ENCODE data around the gene SH3D21.
A peak's percentile ranks its signal among the peaks of the same experiment; 100 is the strongest.

SH3D21 gene

GRCh38 chr1:36301220-36301619 is 4.9 kb upstream of the SH3D21 start:
- Histone ChIP-seq H3K4ac (ENCODE audit: low read depth in 1 of 2, low read length in 2 of 2) (no peak overlapping the region), H2AFZ (ENCODE audit: low read depth, low read length) (no peak overlapping the region), H2BK120ac (ENCODE audit: low read depth, low read length) (no peak overlapping the region), H3K23ac (ENCODE audit: low read length in 2 of 2) (no peak overlapping the region), H2AK5ac (ENCODE audit: low read length, severe bottlenecking) (no peak overlapping the region), H4K91ac (ENCODE audit: low read length) (no peak overlapping the region), H4K8ac (ENCODE audit: low read length) (no peak overlapping the region), H3K18ac (ENCODE audit: low read depth in 1 of 2, low read length in 2 of 2) (no peak overlapping the region), H3K79me1 (replicated peaks; ENCODE audit: low read length, poor library complexity, severe bottlenecking) (peaks cover 28% of the 10 kb centered on the region), H2BK5ac (ENCODE audit: low read depth, low read length, poor library complexity, severe bottlenecking) (no peak overlapping the region), H3K14ac (ENCODE audit: low read length in 2 of 2) (no peak overlapping the region), H3K4me1 (ENCODE audit: control insufficient read depth, insufficient read depth, low read depth, low read length) (peaks cover 8% of the 10 kb centered on the region), H3K27me3 (ENCODE audit: control insufficient read depth in 1 of 2, insufficient read depth in 1 of 2, low read length in 2 of 2) (no peaks in the 10 kb centered on the region), H3K27ac (ENCODE audit: low read length, poor library complexity, severe bottlenecking) (no peak overlapping the region), H3K9ac (ENCODE audit: low read length) (peak overlapping the region; percentile 2), H3K4me2 (ENCODE audit: low read length, poor library complexity, severe bottlenecking) (no peak overlapping the region), H2BK12ac (ENCODE audit: low read length in 2 of 2) (no peak overlapping the region), H3K36me3 (ENCODE audit: control insufficient read depth in 1 of 2, insufficient read depth in 2 of 2, low read depth in 1 of 2, low read length in 2 of 2) (peaks cover 61 to 87% of the 10 kb centered on the region in 2 experiments), H2BK15ac (ENCODE audit: low read depth, poor library complexity, severe bottlenecking) (no peak overlapping the region), H3K9me3 (ENCODE audit: control insufficient read depth, low read length) (no peaks in the 10 kb centered on the region), H3K4me3 (ENCODE audit: insufficient read depth in 1 of 2, low read depth in 1 of 2, low read length in 2 of 2) (no peak overlapping the region)
- WGBS = 100% methylated on average over 1 of the region's 1 CpG
- DNase-seq = no peak

- Histone ChIP-seq H3K14ac (ENCODE audit: low read length in 2 of 2) (no peak overlapping the region), H4K8ac (ENCODE audit: low read length) (no peak overlapping the region)
- 88% methylated on average over 5 of the region's 5 CpGs for WGBS
Observed at GRCh38 chr1:36303244-36303643, 2.9 kb upstream of the SH3D21 start.

GRCh38 chr1:36303650-36304360 is 2.4 kb upstream of the SH3D21 start:
- Histone ChIP-seq H2BK15ac (ENCODE audit: low read depth, poor library complexity, severe bottlenecking) (no peak overlapping the region), H3K4ac (ENCODE audit: low read depth in 1 of 2, low read length in 2 of 2) (no peak overlapping the region), H3K36me3 (ENCODE audit: control insufficient read depth in 1 of 2, insufficient read depth in 2 of 2, low read depth in 1 of 2, low read length in 2 of 2) (peaks cover 61 to 62% of the 10 kb centered on the region in 2 experiments), H2BK120ac (ENCODE audit: low read depth, low read length) (no peak overlapping the region), H4K91ac (ENCODE audit: low read length) (no peak overlapping the region), H3K23ac (ENCODE audit: low read length in 2 of 2) (no peak overlapping the region), H2BK5ac (ENCODE audit: low read depth, low read length, poor library complexity, severe bottlenecking) (no peak overlapping the region), H3K9me3 (ENCODE audit: control insufficient read depth, low read length) (no peaks in the 10 kb centered on the region), H3K4me1 (ENCODE audit: control insufficient read depth, insufficient read depth, low read depth, low read length) (peaks cover 25% of the 10 kb centered on the region), H3K4me2 (ENCODE audit: low read length, poor library complexity, severe bottlenecking) (no peak overlapping the region), H3K14ac (ENCODE audit: low read length in 2 of 2) (no peak overlapping the region), H3K27ac (ENCODE audit: low read length, poor library complexity, severe bottlenecking) (no peak overlapping the region), H4K8ac (ENCODE audit: low read length) (no peak overlapping the region), H3K9ac (ENCODE audit: low read length) (no peak overlapping the region), H2BK12ac (ENCODE audit: low read length in 2 of 2) (no peak overlapping the region), H2AK5ac (ENCODE audit: low read length, severe bottlenecking) (no peak overlapping the region), H2AFZ (ENCODE audit: low read depth, low read length) (no peak overlapping the region), H3K27me3 (ENCODE audit: control insufficient read depth in 1 of 2, insufficient read depth in 1 of 2, low read length in 2 of 2) (no peaks in the 10 kb centered on the region), H3K79me1 (replicated peaks; ENCODE audit: low read length, poor library complexity, severe bottlenecking) (peaks cover 36% of the 10 kb centered on the region), H3K18ac (ENCODE audit: low read depth in 1 of 2, low read length in 2 of 2) (no peak overlapping the region), H3K4me3 (ENCODE audit: insufficient read depth in 1 of 2, low read depth in 1 of 2, low read length in 2 of 2) (no peak overlapping the region)
- WGBS = 94% methylated on average over 18 of the region's 23 CpGs
- DNase-seq = no peak

More at GRCh38 chr1:36303244-36303643, 2.9 kb upstream of the SH3D21 start:
- H2BK5ac ChIP-seq (ENCODE audit: low read depth, low read length, poor library complexity, severe bottlenecking) = no peak overlapping the region
- peaks cover 39% of the 10 kb centered on the region for H3K79me1 ChIP-seq (replicated peaks; ENCODE audit: low read length, poor library complexity, severe bottlenecking)
- H3K36me3 ChIP-seq (ENCODE audit: control insufficient read depth in 1 of 2, insufficient read depth in 2 of 2, low read depth in 1 of 2, low read length in 2 of 2) = peaks cover 63 to 67% of the 10 kb centered on the region in 2 experiments
- H3K9ac ChIP-seq (ENCODE audit: low read length) = no peak overlapping the region
- DNase-seq = no peak
- H4K91ac ChIP-seq (ENCODE audit: low read length) = no peak overlapping the region
- H2BK15ac ChIP-seq (ENCODE audit: low read depth, poor library complexity, severe bottlenecking) = no peak overlapping the region
- no peak overlapping the region for H3K4me3 ChIP-seq (ENCODE audit: insufficient read depth in 1 of 2, low read depth in 1 of 2, low read length in 2 of 2)
- H2AFZ ChIP-seq (ENCODE audit: low read depth, low read length) = no peak overlapping the region
- no peak overlapping the region for H3K27ac ChIP-seq (ENCODE audit: low read length, poor library complexity, severe bottlenecking)
- H2BK12ac ChIP-seq (ENCODE audit: low read length in 2 of 2) = no peak overlapping the region
- no peak overlapping the region for H3K23ac ChIP-seq (ENCODE audit: low read length in 2 of 2)
- H2AK5ac ChIP-seq (ENCODE audit: low read length, severe bottlenecking) = no peak overlapping the region
- no peak overlapping the region for H3K4ac ChIP-seq (ENCODE audit: low read depth in 1 of 2, low read length in 2 of 2)
- peaks cover 25% of the 10 kb centered on the region for H3K4me1 ChIP-seq (ENCODE audit: control insufficient read depth, insufficient read depth, low read depth, low read length)
- no peaks in the 10 kb centered on the region for H3K27me3 ChIP-seq (ENCODE audit: control insufficient read depth in 1 of 2, insufficient read depth in 1 of 2, low read length in 2 of 2)
- H3K9me3 ChIP-seq (ENCODE audit: control insufficient read depth, low read length) = no peaks in the 10 kb centered on the region
- no peak overlapping the region for H3K18ac ChIP-seq (ENCODE audit: low read depth in 1 of 2, low read length in 2 of 2)
- H2BK120ac ChIP-seq (ENCODE audit: low read depth, low read length) = no peak overlapping the region
- no peak overlapping the region for H3K4me2 ChIP-seq (ENCODE audit: low read length, poor library complexity, severe bottlenecking)

- Histone ChIP-seq H2AFZ (ENCODE audit: low read depth, low read length) (no peak overlapping the region), H2BK12ac (ENCODE audit: low read length in 2 of 2) (no peak overlapping the region), H3K18ac (ENCODE audit: low read depth in 1 of 2, low read length in 2 of 2) (no peak overlapping the region), H3K9me3 (ENCODE audit: control insufficient read depth, low read length) (no peaks in the 10 kb centered on the region), H2BK120ac (ENCODE audit: low read depth, low read length) (no peak overlapping the region), H3K4me3 (ENCODE audit: insufficient read depth in 1 of 2, low read depth in 1 of 2, low read length in 2 of 2) (no peak overlapping the region), H3K14ac (ENCODE audit: low read length in 2 of 2) (no peak overlapping the region), H3K9ac (ENCODE audit: low read length) (no peak overlapping the region), H4K91ac (ENCODE audit: low read length) (no peak overlapping the region), H3K36me3 (ENCODE audit: control insufficient read depth in 1 of 2, insufficient read depth in 2 of 2, low read depth in 1 of 2, low read length in 2 of 2) (peaks cover 58 to 60% of the 10 kb centered on the region in 2 experiments), H2BK5ac (ENCODE audit: low read depth, low read length, poor library complexity, severe bottlenecking) (no peak overlapping the region), H4K8ac (ENCODE audit: low read length) (no peak overlapping the region), H3K23ac (ENCODE audit: low read length in 2 of 2) (no peak overlapping the region), H2BK15ac (ENCODE audit: low read depth, poor library complexity, severe bottlenecking) (no peak overlapping the region), H3K27ac (ENCODE audit: low read length, poor library complexity, severe bottlenecking) (no peak overlapping the region), H3K4me1 (ENCODE audit: control insufficient read depth, insufficient read depth, low read depth, low read length) (peaks cover 25% of the 10 kb centered on the region), H3K4ac (ENCODE audit: low read depth in 1 of 2, low read length in 2 of 2) (no peak overlapping the region), H3K4me2 (ENCODE audit: low read length, poor library complexity, severe bottlenecking) (no peak overlapping the region), H2AK5ac (ENCODE audit: low read length, severe bottlenecking) (no peak overlapping the region), H3K27me3 (ENCODE audit: control insufficient read depth in 1 of 2, insufficient read depth in 1 of 2, low read length in 2 of 2) (no peaks in the 10 kb centered on the region), H3K79me1 (replicated peaks; ENCODE audit: low read length, poor library complexity, severe bottlenecking) (peaks cover 38% of the 10 kb centered on the region)
- DNase-seq = no peak
- 98% methylated on average over 5 of the region's 7 CpGs for WGBS
Observed at GRCh38 chr1:36304521-36304920, 1.6 kb upstream of the SH3D21 start.
